Ishikawa (cell line): Measurements from ENCODE around the gene ITSN2.

ENCODE experiments used
- CEBPB ChIP-seq: IDR thresholded peaks from 2 replicates; pipeline ENCODE4 v1.6.1; 2012
- CREB1 ChIP-seq: IDR thresholded peaks from 2 replicates; pipeline ENCODE4 v1.6.1; 2012; ENCODE audit warnings: low read depth
- EGR1 ChIP-seq: IDR thresholded peaks from 2 replicates; pipeline ENCODE4 v1.6.1; 2012
- EP300 ChIP-seq: IDR thresholded peaks from 2 replicates; pipeline ENCODE4 v1.6.1; 2012; ENCODE audit warnings: borderline replicate concordance
- FOXM1 ChIP-seq: IDR thresholded peaks from 2 replicates; pipeline ENCODE4 v1.6.1; 2012; ENCODE audit warnings: low read depth, borderline replicate concordance
- NFIC ChIP-seq: IDR thresholded peaks from 2 replicates; pipeline ENCODE4 v1.6.1; 2012
- RAD21 ChIP-seq: IDR thresholded peaks from 2 replicates; pipeline ENCODE4 v1.6.1; 2012; ENCODE audit warnings: low read depth
- TAF1 ChIP-seq: IDR thresholded peaks from 2 replicates; pipeline ENCODE4 v1.6.1; 2012; ENCODE audit warnings: low read depth, mild to moderate bottlenecking
- TCF12 ChIP-seq: IDR thresholded peaks from 2 replicates; pipeline ENCODE4 v1.6.1; 2012; ENCODE audit warnings: low read depth
- TEAD4 ChIP-seq: IDR thresholded peaks from 2 replicates; pipeline ENCODE4 v1.6.1; 2012
- YY1 ChIP-seq: IDR thresholded peaks from 2 replicates; pipeline ENCODE4 v1.6.1; 2012; ENCODE audit warnings: low read depth
- ZBTB7A ChIP-seq: IDR thresholded peaks from 2 replicates; pipeline ENCODE4 v1.6.1; 2012; ENCODE audit warnings: low read depth
- TF ChIP-seq, protein P1 (sequence below): IDR thresholded peaks from 2 replicates; pipeline ENCODE4 v1.6.1; 2012
- TF ChIP-seq, protein P2 (sequence below): IDR thresholded peaks from 2 replicates; pipeline ENCODE4 v1.6.1; 2012
- TF ChIP-seq, protein P3 (sequence below): IDR thresholded peaks from 2 replicates; pipeline ENCODE4 v1.6.1; 2012; ENCODE audit warnings: low read depth, mild to moderate bottlenecking

ITSN2 gene

DNA sequence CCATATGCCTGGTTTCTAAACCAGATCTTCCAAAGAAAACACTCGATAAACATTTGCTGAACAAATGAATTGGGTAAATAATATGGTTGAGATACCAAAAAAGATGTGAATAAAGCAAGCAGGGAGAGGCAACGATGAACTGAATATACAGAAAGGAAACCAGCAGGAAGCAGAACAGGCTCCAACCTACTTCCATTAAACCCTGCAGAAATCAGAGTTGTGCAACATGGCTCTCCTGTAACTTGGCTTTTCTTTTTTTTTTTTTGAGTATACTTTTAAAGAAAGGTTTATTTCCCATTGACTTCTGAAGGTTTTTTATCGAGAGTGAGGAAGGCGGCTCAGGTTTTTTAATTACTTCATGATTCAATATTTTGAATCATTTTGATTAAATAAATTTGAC, 23.5 kb downstream of the ITSN2 start:
- TF ChIP-seq TEAD4, result no peak
- TF ChIP-seq FOXM1, result no peak
- no peak for TF ChIP-seq EP300
- no peak for TF ChIP-seq RAD21
- TF ChIP-seq ZBTB7A, result no peak
- TF ChIP-seq CEBPB, result no peak
- TF ChIP-seq, protein P1, sequence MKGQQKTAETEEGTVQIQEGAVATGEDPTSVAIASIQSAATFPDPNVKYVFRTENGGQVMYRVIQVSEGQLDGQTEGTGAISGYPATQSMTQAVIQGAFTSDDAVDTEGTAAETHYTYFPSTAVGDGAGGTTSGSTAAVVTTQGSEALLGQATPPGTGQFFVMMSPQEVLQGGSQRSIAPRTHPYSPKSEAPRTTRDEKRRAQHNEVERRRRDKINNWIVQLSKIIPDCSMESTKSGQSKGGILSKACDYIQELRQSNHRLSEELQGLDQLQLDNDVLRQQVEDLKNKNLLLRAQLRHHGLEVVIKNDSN, result no peak
- TF ChIP-seq NFIC, result no peak
- no peak for TF ChIP-seq TAF1

DNA sequence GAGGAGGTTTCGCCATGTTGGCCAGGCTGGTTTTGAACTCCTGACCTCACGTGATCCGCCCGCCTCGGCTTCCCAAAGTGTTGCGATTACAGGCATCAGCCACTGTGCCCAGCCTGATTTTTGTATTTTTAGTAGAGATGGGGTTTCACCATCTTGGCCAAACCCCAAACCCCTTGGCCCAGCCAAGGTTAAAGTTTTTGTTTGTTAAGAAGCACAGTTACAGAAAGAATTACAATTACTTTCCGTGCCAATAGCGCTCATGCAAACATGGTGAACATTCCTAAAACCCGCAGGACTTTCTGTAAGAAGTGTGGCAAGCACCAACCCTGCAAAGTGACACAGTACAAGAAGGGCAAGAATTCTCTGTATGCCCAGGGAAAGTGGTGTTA, 26.1 kb downstream of the ITSN2 start:
- TF ChIP-seq CREB1, result no peak
- no peak for TF ChIP-seq TEAD4
- no peak for TF ChIP-seq NFIC
- TF ChIP-seq CEBPB, result no peak
- no peak for TF ChIP-seq TCF12
- TF ChIP-seq FOXM1, result no peak
- no peak for TF ChIP-seq ZBTB7A
- TF ChIP-seq EP300, result no peak
- no peak for TF ChIP-seq EGR1

DNA sequence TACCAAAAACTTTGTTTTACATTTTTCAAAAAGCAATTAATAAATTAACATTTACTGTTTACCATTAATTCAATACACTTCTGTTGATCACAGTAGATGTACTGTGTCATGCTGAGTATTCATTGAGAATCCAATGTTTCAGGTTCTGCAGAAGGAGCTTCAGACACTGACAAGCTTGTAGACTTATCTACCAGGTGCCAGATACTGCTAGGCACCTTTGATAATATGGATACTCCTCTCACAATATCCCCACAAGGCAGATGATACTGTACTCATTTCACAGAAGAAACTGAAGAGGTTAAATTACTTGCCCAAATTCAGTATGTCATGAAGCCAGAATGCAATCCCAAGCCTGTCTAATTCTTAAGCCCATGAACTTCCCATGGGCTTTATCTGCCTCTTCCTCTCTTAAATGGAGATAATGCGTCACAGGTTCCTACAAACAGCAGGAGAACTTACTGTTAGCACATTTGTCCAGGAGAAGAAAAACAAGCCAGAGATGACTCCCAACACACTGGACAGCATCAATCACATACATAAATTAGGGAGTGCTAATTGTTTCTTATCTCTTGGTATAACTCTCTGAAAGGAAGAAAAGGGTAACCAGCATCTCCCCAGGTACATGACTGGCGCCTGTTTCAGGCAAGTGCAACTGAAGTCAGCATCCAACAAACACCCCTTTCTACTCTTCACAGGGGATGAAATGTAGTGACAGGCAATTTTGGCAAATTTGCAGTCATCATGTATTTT, 27.4 kb downstream of the ITSN2 start:
- TF ChIP-seq, protein P2, sequence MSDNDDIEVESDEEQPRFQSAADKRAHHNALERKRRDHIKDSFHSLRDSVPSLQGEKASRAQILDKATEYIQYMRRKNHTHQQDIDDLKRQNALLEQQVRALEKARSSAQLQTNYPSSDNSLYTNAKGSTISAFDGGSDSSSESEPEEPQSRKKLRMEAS, result no peak
- TF ChIP-seq TEAD4, result no peak
- no peak for TF ChIP-seq CREB1
- TF ChIP-seq FOXM1, result no peak

DNA sequence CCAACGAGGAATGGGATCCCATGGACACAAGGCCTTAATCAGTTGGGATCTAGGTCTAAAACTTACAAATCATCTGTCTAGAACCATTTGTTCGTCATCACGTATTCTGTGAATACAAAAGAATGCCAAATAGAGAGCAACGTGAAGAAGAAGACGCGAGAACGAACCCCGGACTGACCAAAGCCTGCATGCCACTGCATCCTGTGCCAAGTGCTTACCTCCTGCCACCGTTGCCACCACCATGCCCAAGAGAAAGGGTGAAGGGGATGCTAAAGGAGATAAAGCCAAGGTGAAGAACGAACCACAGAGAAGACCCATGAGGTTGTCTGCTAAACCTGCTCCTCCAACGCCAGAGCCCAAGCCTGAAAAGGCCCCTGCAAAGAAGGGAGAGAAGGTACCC, 30.2 kb downstream of the ITSN2 start:
- TF ChIP-seq TAF1, result no peak
- TF ChIP-seq RAD21, result no peak
- TF ChIP-seq, protein P1, result no peak
- TF ChIP-seq TEAD4, result no peak
- TF ChIP-seq CREB1, result no peak

DNA sequence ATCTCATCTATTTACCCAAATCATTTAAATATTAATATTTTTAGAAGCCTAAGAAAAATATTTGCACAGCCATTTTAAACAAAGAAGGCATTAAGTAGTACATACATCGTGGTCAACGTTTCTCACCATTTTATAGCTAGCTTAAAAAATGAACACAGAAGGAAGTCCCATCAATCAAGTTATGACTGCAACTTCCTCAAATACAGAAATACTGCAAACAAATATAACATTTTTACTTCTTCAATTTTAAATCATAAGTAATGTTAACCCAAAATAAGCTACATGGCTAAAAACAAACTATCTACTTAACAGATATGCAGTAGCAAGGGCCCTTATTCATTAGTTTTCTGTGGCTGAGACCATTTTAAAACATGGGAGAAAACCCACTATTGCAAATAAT, 30.6 kb downstream of the ITSN2 start:
- TF ChIP-seq CREB1 (no peak), RAD21 (no peak), ZBTB7A (no peak), TCF12 (no peak), EGR1 (no peak)

DNA sequence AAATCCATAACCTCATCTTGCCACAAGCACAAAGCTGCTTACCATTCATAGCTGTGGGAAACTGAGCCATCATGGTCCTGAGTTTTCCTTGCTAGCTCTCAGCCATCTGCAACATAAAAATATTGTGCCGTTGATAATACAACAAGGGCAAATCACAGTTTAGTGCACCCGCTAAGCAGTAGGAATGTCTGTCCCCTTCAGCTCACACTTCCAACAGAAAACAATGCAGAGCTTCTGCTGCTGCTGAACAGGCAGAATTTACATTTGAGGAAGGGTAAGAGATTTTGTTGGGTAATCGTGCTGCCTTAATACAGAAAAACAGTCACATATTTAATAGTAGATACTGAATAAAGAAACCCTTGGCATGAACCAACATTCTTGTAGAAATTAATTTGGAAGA, 32.3 kb downstream of the ITSN2 start:
- TF ChIP-seq, protein P3, sequence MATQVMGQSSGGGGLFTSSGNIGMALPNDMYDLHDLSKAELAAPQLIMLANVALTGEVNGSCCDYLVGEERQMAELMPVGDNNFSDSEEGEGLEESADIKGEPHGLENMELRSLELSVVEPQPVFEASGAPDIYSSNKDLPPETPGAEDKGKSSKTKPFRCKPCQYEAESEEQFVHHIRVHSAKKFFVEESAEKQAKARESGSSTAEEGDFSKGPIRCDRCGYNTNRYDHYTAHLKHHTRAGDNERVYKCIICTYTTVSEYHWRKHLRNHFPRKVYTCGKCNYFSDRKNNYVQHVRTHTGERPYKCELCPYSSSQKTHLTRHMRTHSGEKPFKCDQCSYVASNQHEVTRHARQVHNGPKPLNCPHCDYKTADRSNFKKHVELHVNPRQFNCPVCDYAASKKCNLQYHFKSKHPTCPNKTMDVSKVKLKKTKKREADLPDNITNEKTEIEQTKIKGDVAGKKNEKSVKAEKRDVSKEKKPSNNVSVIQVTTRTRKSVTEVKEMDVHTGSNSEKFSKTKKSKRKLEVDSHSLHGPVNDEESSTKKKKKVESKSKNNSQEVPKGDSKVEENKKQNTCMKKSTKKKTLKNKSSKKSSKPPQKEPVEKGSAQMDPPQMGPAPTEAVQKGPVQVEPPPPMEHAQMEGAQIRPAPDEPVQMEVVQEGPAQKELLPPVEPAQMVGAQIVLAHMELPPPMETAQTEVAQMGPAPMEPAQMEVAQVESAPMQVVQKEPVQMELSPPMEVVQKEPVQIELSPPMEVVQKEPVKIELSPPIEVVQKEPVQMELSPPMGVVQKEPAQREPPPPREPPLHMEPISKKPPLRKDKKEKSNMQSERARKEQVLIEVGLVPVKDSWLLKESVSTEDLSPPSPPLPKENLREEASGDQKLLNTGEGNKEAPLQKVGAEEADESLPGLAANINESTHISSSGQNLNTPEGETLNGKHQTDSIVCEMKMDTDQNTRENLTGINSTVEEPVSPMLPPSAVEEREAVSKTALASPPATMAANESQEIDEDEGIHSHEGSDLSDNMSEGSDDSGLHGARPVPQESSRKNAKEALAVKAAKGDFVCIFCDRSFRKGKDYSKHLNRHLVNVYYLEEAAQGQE, result no peak
- TF ChIP-seq, protein P1, result no peak
- no peak for TF ChIP-seq CEBPB
- TF ChIP-seq TAF1, result no peak
- TF ChIP-seq, protein P2, result no peak
- no peak for TF ChIP-seq EP300
- TF ChIP-seq CREB1, result no peak
- TF ChIP-seq NFIC, result no peak
- no peak for TF ChIP-seq FOXM1
- TF ChIP-seq TCF12, result no peak
- no peak for TF ChIP-seq ZBTB7A
- TF ChIP-seq YY1, result no peak
- no peak for TF ChIP-seq RAD21
- no peak for TF ChIP-seq EGR1
- no peak for TF ChIP-seq TEAD4

DNA sequence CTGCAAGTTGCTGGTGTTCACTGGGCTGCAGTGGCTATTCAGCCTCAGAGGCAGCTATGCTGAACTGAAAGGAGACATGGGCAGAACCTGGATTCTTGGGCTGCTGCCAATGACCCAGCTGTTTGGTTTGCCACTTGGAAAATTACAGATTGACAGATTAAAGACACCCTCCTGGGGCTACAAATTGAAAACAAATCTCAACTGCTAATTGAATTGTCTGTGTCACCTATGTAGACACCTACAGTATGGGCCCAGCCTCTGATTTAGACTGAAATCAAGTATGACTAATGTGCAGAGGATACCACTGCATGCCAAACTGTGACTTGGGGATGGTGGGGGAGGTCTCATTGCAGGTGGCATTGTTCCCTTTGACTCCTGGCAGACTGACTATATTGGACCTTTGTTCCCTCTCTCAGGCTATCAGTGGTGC, 42.8 kb downstream of the ITSN2 start:
- TF ChIP-seq CEBPB, result no peak
- TF ChIP-seq EP300, result no peak
- TF ChIP-seq CREB1, result no peak
- peak; percentile 81 for TF ChIP-seq NFIC
- peak; percentile 45; the same call in 1 of the 2 replicates for TF ChIP-seq TCF12
- TF ChIP-seq EGR1, result no peak
- TF ChIP-seq, protein P1, result no peak
